ENCODE results near the gene RAB44.

- TF ChIP-seq CTCF (conservative IDR thresholded peaks at IDR 0.05) = no peak
- no peak for TF ChIP-seq EZH2 (IDR thresholded peaks at IDR 0.05; ENCODE audit: low read depth)
Measured at GRCh38 chr6:36660771-36661471, 36.7 kb upstream of the RAB44 start.

All from PC-9 (cell line).